ENCODE results near the gene CISD1. TPM values are rescaled to one million over a fixed set of nuclear protein-coding genes. Genes with fewer than 3 reads are reported as not detected.

CISD1 gene
- polyA plus RNA-seq, 2 of the 4 experiments (the other 2 are of a cell fraction), result 48.1 to 102 TPM

DNA sequence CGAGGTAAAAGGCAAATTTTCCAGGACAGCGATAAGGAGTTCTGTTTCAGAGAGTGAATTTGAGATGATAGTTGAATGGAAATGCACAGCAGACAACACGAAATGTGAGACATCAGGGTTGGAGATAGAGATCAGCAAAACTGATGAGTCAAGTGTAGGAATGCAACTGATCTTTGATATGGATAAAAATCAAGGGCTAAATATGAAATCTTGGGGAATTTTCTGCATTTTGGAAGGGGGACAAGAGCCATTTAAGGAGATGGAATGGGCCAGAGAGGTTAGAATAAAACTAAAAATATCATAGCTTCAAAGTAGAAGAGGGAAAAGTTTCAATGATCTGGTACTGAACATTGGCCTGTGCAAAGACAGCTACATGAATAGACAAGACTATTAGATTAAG lies 11.5 kb downstream of the CISD1 start:
- ATAC-seq (no peak), DNase-seq (ENCODE audit: low read depth in 1 of 2, low spot score in 1 of 2) (no peak), FAIRE-seq (no peak)
- Histone ChIP-seq H3K4me3 (no peak overlapping the region), H3K27ac (no peak overlapping the region), H3K4me1 (peaks cover 31% of the 10 kb centered on the region), H3K9me3 (no peaks in the 10 kb centered on the region), H3K4me2 (peak overlapping the region; percentile 4; the same call in 2 of the 3 replicates)
- ChIA-PET CTCF (interaction anchor here (0.9 to 1.6 kb wide), 4 partner anchors 11 to 103 kb away, joined by 3 to 15 read pairs (median 5); no protein-coding TSS in a partner anchor), POLR2A (interaction anchor here (0.5 kb wide), 1 partner anchor 155 kb away, joined by 6 read pairs; no protein-coding TSS in a partner anchor)
- TF ChIP-seq, protein P1, sequence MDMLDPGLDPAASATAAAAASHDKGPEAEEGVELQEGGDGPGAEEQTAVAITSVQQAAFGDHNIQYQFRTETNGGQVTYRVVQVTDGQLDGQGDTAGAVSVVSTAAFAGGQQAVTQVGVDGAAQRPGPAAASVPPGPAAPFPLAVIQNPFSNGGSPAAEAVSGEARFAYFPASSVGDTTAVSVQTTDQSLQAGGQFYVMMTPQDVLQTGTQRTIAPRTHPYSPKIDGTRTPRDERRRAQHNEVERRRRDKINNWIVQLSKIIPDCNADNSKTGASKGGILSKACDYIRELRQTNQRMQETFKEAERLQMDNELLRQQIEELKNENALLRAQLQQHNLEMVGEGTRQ (IDR thresholded peaks at IDR 0.05), result no peak
- TF ChIP-seq GATA3 (IDR thresholded peaks at IDR 0.05; ENCODE audit: borderline replicate concordance), result peak; percentile 63; the same call in 1 of the 2 replicates
- TF ChIP-seq CHD2 (IDR thresholded peaks at IDR 0.05; ENCODE audit: low read length, partially characterized antibody), result no peak
- TF ChIP-seq HOXB5 (CRISPR knock-in tag; IDR thresholded peaks at IDR 0.05), result no peak
- WGBS (ENCODE audit: missing lambda C conversion rate), result 70% methylated on average over 3 of the region's 3 CpGs

DNA sequence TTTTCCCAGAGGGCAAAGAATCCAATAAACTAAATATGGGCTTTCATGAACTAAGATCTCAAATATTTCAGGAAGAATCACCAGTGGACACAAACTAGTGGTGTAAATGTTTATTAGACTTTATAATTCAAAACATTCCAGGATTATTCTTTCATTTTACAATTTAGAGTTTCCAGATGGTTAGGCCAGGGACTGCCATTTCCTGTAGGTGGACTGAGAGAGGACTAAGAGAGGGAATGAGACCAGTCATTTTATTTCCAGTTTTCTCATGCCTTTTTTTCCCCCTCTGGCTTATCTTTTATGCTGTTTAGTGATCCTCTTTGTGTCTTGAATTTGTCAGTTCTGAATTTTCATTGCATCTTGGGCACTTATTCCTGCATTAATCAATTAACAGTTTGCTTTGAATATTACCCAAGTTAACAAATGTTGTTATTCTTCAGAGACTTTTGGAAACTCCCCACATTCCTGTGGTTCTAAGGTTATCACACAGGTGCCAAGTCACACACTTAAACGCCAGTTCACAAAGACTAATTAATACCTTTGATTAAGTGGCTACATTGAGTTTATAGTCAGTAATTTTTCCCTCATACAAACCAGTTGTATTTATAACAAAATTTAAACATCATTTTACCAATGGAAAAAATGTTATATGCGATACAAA lies 12.3 kb downstream of the CISD1 start:
- no peak overlapping the region for H3K4me3 ChIP-seq
- ChIA-PET CTCF (interaction anchor here (0.9 to 1.6 kb wide), 4 partner anchors 10 to 104 kb away, joined by 3 to 15 read pairs (median 5); no protein-coding TSS in a partner anchor), POLR2A (interaction anchor here (0.5 kb wide), 1 partner anchor 154 kb away, joined by 6 read pairs; no protein-coding TSS in a partner anchor)
- ATAC-seq, result no peak
- no peak for FAIRE-seq
- DNase-seq (ENCODE audit: low read depth in 1 of 2, low spot score in 1 of 2), result no peak
- WGBS (ENCODE audit: missing lambda C conversion rate), result 69% methylated on average over 2 of the region's 2 CpGs
- H3K9me3 ChIP-seq, result no peaks in the 10 kb centered on the region
- H3K27ac ChIP-seq, result no peak overlapping the region
- H3K4me2 ChIP-seq, result no peak overlapping the region
- TF ChIP-seq, protein P2, sequence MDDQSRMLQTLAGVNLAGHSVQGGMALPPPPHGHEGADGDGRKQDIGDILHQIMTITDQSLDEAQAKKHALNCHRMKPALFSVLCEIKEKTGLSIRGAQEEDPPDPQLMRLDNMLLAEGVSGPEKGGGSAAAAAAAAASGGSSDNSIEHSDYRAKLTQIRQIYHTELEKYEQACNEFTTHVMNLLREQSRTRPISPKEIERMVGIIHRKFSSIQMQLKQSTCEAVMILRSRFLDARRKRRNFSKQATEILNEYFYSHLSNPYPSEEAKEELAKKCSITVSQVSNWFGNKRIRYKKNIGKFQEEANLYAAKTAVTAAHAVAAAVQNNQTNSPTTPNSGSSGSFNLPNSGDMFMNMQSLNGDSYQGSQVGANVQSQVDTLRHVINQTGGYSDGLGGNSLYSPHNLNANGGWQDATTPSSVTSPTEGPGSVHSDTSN (IDR thresholded peaks at IDR 0.05), result no peak
- TF ChIP-seq HDAC2 (IDR thresholded peaks at IDR 0.05) (no peak), EHF (CRISPR knock-in tag; IDR thresholded peaks at IDR 0.05) (no peak), CBX8 (IDR thresholded peaks at IDR 0.05) (no peak), ZSCAN20 (CRISPR knock-in tag; IDR thresholded peaks at IDR 0.05) (no peak), PHF8 (IDR thresholded peaks at IDR 0.05; ENCODE audit: borderline replicate concordance, low read depth) (no peak), FOSB (CRISPR knock-in tag; IDR thresholded peaks at IDR 0.05) (no peak), EP300 (IDR thresholded peaks at IDR 0.05) (no peak), HEYL (CRISPR knock-in tag; IDR thresholded peaks at IDR 0.05) (no peak), HOXB5 (CRISPR knock-in tag; IDR thresholded peaks at IDR 0.05) (no peak), RARB (CRISPR knock-in tag; IDR thresholded peaks at IDR 0.05) (no peak)
- TF ChIP-seq, protein P3, sequence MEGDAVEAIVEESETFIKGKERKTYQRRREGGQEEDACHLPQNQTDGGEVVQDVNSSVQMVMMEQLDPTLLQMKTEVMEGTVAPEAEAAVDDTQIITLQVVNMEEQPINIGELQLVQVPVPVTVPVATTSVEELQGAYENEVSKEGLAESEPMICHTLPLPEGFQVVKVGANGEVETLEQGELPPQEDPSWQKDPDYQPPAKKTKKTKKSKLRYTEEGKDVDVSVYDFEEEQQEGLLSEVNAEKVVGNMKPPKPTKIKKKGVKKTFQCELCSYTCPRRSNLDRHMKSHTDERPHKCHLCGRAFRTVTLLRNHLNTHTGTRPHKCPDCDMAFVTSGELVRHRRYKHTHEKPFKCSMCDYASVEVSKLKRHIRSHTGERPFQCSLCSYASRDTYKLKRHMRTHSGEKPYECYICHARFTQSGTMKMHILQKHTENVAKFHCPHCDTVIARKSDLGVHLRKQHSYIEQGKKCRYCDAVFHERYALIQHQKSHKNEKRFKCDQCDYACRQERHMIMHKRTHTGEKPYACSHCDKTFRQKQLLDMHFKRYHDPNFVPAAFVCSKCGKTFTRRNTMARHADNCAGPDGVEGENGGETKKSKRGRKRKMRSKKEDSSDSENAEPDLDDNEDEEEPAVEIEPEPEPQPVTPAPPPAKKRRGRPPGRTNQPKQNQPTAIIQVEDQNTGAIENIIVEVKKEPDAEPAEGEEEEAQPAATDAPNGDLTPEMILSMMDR (IDR thresholded peaks at IDR 0.05), result no peak
- TF ChIP-seq, protein P4, sequence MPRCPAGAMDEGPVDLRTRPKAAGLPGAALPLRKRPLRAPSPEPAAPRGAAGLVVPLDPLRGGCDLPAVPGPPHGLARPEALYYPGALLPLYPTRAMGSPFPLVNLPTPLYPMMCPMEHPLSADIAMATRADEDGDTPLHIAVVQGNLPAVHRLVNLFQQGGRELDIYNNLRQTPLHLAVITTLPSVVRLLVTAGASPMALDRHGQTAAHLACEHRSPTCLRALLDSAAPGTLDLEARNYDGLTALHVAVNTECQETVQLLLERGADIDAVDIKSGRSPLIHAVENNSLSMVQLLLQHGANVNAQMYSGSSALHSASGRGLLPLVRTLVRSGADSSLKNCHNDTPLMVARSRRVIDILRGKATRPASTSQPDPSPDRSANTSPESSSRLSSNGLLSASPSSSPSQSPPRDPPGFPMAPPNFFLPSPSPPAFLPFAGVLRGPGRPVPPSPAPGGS (IDR thresholded peaks at IDR 0.05), result no peak
- TF ChIP-seq, protein P5, sequence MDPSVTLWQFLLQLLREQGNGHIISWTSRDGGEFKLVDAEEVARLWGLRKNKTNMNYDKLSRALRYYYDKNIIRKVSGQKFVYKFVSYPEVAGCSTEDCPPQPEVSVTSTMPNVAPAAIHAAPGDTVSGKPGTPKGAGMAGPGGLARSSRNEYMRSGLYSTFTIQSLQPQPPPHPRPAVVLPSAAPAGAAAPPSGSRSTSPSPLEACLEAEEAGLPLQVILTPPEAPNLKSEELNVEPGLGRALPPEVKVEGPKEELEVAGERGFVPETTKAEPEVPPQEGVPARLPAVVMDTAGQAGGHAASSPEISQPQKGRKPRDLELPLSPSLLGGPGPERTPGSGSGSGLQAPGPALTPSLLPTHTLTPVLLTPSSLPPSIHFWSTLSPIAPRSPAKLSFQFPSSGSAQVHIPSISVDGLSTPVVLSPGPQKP (IDR thresholded peaks at IDR 0.05; ENCODE audit: low read depth, low read length), result no peak
- peaks cover 24% of the 10 kb centered on the region; the same call in 2 of the 3 replicates for H3K4me1 ChIP-seq

Measured in A549 (cell line).